DMS53 treated with DMSO at 0.1 percent for 48 hours (cell line): Measurements from ENCODE around the gene INAVA.
A peak's percentile ranks its signal among the peaks of the same experiment; 100 is the strongest.

ENCODE experiments used
- DNase-seq: peaks from one replicate; lab custom pipeline; 2025; ENCODE audit not compliant: unreplicated experiment; lab: John Stamatoyannopoulos, UW

Gene INAVA

GRCh38 chr1:200894712-200895442 is at the start of gene INAVA:
Gene INAVA (plus strand): TSS chr1:200894900. CDS start chr1:200898401, 3,501 bp downstream.
- DNase-seq: peak; percentile 35

GRCh38 chr1:200845360-200845759 is 49.3 kb upstream of the INAVA start:
- no peak for DNase-seq

GRCh38 chr1:200846398-200846797 is 48.3 kb upstream of the INAVA start:
- no peak for DNase-seq

DNA sequence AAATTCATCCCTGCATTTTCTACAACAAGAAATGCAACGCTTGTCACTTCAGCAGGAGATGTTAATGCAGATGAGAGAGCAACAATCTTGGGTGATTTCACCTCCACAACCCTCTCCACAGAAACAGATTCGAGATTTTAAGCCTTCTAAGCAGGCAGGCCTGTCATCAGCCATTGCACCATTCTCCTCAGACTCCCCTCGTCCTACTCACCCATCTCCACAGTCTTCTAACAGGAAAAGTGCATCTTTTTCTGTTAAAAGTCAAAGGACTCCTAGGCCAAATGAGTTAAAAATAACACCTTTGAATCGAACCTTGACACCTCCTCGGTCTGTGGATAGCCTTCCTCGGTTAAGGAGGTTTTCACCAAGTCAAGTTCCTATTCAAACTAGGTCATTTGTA is 45.3 kb upstream of the INAVA start:
- no peak for DNase-seq

DNA sequence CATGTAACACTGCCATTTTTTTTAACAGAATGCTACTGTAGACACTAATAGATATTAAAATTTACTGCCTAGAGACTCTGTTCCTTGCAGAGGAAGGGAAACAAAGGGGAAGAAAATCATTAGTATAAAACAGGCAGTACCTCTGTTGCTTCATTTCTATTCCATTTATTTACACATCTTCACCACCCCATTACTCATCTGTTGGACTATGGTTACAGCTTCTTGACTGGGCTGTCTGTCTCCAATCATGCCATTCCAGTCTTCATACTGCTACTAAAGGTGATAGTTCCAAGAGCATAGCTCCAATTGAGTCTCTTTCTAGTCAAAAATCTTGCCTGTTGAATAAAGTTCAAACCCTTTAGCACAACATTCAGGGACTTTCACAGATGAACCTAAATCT is 44.1 kb upstream of the INAVA start:
- no peak for DNase-seq

- no peak for DNase-seq
Measured at GRCh38 chr1:200856716-200857357, 37.9 kb upstream of the INAVA start.

- DNase-seq: no peak
Measured at GRCh38 chr1:200857804-200858203, 36.9 kb upstream of the INAVA start.

DNA sequence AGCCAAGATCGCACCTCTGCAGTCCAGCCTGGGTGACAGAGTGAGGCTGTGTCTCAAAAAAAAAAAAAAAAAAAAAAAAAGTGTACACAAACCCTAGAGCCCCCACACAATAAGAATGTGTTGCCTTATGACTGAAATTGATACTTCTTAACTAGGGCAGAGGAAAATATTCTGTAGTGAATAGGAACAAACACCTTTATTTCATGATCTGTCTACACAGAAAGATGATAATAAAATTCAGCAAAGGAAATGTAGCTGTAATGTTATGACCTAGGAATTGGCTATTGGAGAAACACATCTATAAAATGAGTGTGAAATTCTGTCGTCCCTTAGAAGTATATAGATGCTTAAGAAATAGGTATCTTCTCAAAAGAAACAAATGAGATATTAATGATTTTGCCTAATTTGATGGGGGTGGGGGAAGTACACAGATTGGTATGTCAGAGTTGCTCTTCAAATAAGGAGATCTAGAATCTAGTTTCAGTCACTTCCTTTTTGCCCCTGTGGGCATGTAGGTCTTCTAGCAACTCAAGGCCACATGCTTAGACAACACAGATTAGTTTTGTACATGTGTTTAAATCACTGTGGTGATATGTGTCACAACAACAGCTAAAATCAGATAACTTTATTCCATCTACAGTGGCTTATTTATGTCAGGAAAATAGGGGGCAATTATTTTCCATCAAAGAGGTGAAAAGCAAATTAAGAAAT is 32.6 kb upstream of the INAVA start:
- no peak for DNase-seq

DNA sequence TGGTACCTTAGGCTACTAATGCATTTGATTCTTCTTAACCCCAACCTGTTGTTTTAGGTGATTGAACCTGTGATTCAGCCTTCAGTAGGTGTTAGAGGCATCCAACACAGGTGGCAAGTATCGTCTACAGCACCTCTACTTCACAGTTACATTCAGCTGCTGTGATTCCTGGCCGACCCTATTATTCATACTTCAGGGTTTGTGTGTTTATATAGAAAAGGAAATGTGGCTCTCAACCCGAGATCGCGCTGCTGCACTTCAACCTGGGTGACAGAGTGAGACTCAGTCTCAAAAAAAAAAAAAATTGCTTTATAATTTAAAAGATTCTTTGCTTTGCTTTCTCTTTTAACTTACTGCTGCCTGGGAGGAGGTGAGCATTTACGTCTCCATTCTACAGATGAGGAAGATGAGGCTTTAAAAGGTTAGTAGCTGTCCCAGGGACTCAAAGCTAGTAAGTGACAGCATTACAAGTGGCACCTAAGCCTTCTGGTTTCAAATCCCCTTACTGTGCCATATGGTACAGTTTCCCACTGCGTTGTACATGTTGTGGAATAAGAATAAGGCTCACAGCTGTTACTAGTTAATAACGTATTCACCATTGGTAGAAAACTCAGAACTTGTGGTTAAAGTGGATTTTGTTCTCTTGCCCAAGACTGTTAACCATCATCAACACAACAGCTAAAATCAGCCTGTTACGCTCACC is 31.8 kb upstream of the INAVA start:
- no peak for DNase-seq

DNA sequence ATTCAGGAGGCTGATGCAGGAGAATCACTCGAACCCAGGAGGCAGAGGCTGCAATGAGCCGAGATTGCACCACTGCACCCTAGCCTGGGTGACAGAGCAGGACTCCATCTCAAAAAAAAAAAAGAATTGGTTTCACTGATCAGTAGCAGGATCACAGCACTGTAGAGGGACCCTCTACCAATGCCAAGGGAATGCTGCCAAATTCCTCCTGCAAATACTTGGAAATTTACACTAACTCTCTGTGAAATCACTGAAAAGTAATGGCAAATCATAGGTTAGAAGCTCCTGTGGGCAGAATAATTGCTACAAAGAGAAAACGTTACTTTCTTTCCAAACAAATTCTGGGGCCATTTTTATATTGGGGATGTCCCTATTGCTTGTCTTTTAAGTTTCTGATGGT is 28.6 kb upstream of the INAVA start:
- no peak for DNase-seq

DNA sequence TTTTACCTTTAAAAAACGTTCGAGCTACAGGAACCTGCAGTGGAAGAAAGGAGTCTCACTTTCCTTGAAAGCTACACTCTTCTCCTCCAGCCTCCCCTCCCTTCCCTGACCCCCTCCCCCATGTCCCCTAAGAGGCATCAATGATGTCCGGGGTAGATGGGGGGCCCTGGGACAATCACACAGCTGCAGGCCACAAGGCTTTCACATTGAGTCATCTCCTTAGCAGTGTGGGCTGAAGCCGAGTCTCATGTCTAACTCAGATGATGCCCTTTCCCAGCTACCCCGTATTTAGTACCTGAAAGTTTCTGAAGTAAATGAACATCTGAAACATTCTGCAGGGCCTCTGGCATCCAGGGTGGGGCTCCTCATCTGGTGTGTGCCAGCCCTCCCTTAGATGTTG is 28.2 kb upstream of the INAVA start:
- no peak for DNase-seq

- DNase-seq: no peak
Measured at GRCh38 chr1:200867018-200867811, 27.5 kb upstream of the INAVA start.

GRCh38 chr1:200869376-200869752 is 25.3 kb upstream of the INAVA start:
- DNase-seq: no peak

- DNase-seq: no peak
Measured at GRCh38 chr1:200869753-200870391, 24.8 kb upstream of the INAVA start.

DNA sequence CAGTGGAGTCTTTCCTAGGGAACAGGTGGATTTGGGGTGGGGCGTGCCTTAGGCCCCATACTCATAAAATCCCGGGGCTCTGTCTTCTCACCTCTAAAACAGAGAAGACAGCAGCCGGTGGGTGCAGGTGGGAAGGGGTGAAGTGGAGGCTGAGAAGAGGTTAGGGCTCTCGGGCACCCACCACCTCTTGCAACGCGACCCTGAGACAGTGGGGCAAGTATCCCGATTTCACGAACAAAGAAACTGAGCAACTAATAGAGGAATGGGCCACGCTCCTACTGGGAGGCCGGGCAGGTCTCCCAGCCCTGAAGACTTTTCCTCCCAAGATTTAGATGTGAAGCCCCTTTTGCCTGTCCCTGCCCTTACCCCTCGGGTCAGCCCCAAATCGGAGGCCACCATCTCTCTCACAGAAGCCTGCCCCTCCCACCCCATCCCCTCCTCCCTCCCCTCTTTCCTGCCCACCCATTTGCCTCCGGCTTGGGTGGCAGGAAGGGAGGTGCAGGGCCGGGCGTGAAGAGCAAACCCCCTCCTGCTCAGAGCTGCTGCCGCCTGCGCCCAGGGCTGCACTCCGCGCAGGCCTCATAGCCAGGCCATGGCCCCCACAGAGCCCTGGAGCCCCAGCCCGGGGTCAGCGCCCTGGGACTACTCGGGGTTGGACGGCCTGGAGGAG is 22.1 kb upstream of the INAVA start, which contains the start of gene GPR25:
TSS of gene GPR25 (plus strand) at position 536 of the 670 bp plus-strand sequence. CDS start at position 593, 57 bp downstream.
- DNase-seq: no peak

- DNase-seq: no peak
Measured at GRCh38 chr1:200873116-200873670, 21.5 kb upstream of the INAVA start.

- no peak for DNase-seq
Measured at GRCh38 chr1:200873671-200874397, 20.9 kb upstream of the INAVA start.

DNA sequence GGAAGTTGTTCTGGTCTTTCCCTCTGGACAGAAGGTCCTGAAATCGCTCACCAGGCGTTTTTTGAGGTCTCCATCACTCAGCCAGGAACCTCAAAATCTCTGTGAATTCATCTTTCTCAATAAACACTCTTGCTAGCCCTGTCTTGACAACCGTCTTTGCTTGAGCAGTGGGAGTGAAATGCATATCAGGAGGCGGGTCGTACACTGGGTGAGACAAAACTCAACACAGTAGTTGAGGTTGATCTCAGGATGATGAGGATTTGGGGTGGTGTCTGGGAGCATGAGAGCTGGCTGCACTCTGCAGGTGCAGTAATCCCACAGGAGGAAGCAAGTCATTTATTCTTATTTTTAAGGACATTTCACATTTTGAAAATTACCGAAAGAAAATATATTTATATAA is 20.0 kb upstream of the INAVA start:
- DNase-seq: no peak

- DNase-seq: no peak
Measured at GRCh38 chr1:200875416-200875815, 19.3 kb upstream of the INAVA start.
